PC-9 (cell line): ENCODE data around the gene METAP2. TPM values are rescaled to one million over a fixed set of nuclear protein-coding genes. Genes with fewer than 3 reads are reported as not detected.

ENCODE experiments used
- BruUV-seq: library from RNA; stranded (reverse); fragments of 400-500 nt; replicated peaks from 2 replicates; lab custom pipeline; 2021; lab: Mats Ljungman, UMichigan
- CTCF ChIA-PET: fragments of 300-600 bp; sonication (Branson Sonifier 250); formaldehyde crosslinking; loops from one replicate; lab custom pipeline; 2022; ENCODE audit warnings: antibody characterized with exemption; lab: Charles Lee
- POLR2A ChIA-PET: fragments of 300-600 bp; sonication (Branson Sonifier 250); formaldehyde crosslinking; loops from one replicate; lab custom pipeline; 2022; ENCODE audit warnings: antibody characterized with exemption; ENCODE audit not compliant: unreplicated experiment; lab: Charles Lee
- DNase-seq, 2 experiments: peaks; one replicate each; pipeline versions ENCODE4 v3.0.0 to v3.0.0-alpha.2; 2015 to 2022; ENCODE audit warnings: mixed read lengths in 1 of 2
- H2AFZ ChIP-seq: fragments of 200-600 bp; sonication (generic); 2 replicates; pipeline ENCODE4 v1.8.1; 2017; ENCODE audit warnings: antibody characterized with exemption
- H3F3A ChIP-seq: fragments of 200-600 bp; sonication (generic); 2 replicates; pipeline ENCODE4 v1.8.1; 2017; ENCODE audit warnings: antibody characterized with exemption, mild to moderate bottlenecking, low read depth; ENCODE audit not compliant: insufficient read depth
- H3K27ac ChIP-seq: fragments of 200-600 bp; sonication (generic); 2 replicates; pipeline ENCODE4 v1.6.1; 2016; ENCODE audit warnings: mixed run types
- H3K27me3 ChIP-seq: fragments of 200-600 bp; sonication (generic); 2 replicates; pipeline ENCODE4 v1.6.1; 2016; ENCODE audit warnings: low read depth, mixed run types; ENCODE audit not compliant: insufficient read depth
- H3K36me3 ChIP-seq: fragments of 200-600 bp; sonication (generic); 2 replicates; pipeline ENCODE4 v1.6.1; 2016; ENCODE audit warnings: low read depth, mixed run types
- H3K4me1 ChIP-seq: fragments of 200-600 bp; sonication (generic); replicated peaks from 2 replicates; pipeline ENCODE4 v1.6.1; 2016; ENCODE audit warnings: mixed run types; ENCODE audit not compliant: insufficient read depth
- H3K4me2 ChIP-seq: fragments of 200-600 bp; sonication (generic); 2 replicates; pipeline ENCODE4 v1.6.1; 2017; ENCODE audit warnings: mixed run types
- H3K4me3 ChIP-seq: fragments of 200-600 bp; sonication (generic); 2 replicates; pipeline ENCODE4 v1.6.1; 2016; ENCODE audit warnings: mixed run types
- H3K79me2 ChIP-seq: fragments of 200-600 bp; sonication (generic); 2 replicates; pipeline ENCODE4 v1.6.1; 2017; ENCODE audit warnings: low read depth, mixed run types
- H3K9me2 ChIP-seq: fragments of 200-600 bp; sonication (generic); 2 replicates; pipeline ENCODE4 v1.8.1; 2017; ENCODE audit warnings: mild to moderate bottlenecking; ENCODE audit not compliant: insufficient read depth
- H3K9me3 ChIP-seq: fragments of 200-600 bp; sonication (generic); 2 replicates; pipeline ENCODE4 v1.8.1; 2016; ENCODE audit warnings: low read depth; ENCODE audit not compliant: insufficient read depth
- H4K20me1 ChIP-seq: fragments of 200-600 bp; sonication (generic); 2 replicates; pipeline ENCODE4 v1.8.1; 2017; ENCODE audit not compliant: insufficient read depth
- EZH2 ChIP-seq: fragments of 200-600 bp; sonication (generic); IDR thresholded peaks from 2 replicates; pipeline ENCODE4 v1.8.0; 2017; ENCODE audit warnings: antibody characterized with exemption, low read depth
- intact Hi-C: fragments of 100-400 bp; cut with micrococcal nuclease; formaldehyde crosslinking; loops from one replicate; pipeline ENCODE4 v1.10.0; 2022; ENCODE audit not compliant: unreplicated experiment
- total RNA-seq: library from RNA; stranded (reverse); gene quantifications from 2 replicates; pipeline ENCODE4 v1.2.3, GENCODE V29; 2021
- TF ChIP-seq, protein P1 (sequence below): fragments of 200-600 bp; sonication (generic); conservative IDR thresholded peaks from 2 replicates; pipeline ENCODE4 v1.6.1; 2017; ENCODE audit warnings: mixed run types, antibody characterized with exemption, mild to moderate bottlenecking, moderate library complexity

METAP2 gene
- total RNA-seq, 1 experiment from 2014 or later: 93.8 TPM

DNA sequence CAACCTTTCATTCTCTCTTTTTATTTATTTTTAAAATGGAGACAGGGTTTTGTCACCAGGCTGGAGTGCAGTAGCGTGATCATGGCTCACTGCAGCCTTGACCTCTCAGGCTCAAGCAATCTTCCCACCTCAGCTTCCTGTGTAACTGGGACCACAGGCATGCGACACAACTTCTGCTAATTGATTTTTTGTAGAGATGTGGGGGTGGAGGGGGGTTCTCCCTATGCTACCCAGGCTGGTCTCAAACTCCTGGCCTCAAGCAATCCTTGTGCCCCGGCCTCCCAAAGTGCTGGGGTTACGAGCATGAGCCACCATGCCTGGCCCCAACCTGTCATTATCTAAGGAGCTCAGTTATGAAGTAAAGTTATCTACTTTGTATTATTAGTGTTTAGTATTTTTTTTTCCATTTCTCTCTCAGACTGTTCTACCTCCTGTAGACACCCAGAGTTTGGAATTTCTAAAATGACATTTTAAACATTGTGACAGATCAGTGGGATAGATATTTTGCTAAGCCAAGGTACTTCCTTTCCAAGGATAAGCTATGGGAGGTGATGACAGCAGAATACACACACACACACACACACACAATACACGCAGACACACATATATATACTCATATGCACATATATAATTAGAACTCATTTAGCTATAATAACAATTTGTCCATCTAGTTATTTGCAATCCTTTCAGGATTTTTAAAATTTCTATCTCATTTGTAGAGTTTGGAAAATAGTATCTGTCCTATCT lies 79.4 kb downstream of the METAP2 start:
- no peak for DNase-seq
- no peaks in the 10 kb centered on the region for H4K20me1 ChIP-seq
- H3F3A ChIP-seq: no peaks in the 10 kb centered on the region; the same call in 1 of the 2 replicates
- H3K4me1 ChIP-seq: no peaks in the 10 kb centered on the region; the same call in 1 of the 2 replicates
- TF ChIP-seq, protein P1, sequence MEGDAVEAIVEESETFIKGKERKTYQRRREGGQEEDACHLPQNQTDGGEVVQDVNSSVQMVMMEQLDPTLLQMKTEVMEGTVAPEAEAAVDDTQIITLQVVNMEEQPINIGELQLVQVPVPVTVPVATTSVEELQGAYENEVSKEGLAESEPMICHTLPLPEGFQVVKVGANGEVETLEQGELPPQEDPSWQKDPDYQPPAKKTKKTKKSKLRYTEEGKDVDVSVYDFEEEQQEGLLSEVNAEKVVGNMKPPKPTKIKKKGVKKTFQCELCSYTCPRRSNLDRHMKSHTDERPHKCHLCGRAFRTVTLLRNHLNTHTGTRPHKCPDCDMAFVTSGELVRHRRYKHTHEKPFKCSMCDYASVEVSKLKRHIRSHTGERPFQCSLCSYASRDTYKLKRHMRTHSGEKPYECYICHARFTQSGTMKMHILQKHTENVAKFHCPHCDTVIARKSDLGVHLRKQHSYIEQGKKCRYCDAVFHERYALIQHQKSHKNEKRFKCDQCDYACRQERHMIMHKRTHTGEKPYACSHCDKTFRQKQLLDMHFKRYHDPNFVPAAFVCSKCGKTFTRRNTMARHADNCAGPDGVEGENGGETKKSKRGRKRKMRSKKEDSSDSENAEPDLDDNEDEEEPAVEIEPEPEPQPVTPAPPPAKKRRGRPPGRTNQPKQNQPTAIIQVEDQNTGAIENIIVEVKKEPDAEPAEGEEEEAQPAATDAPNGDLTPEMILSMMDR: no peak
- TF ChIP-seq EZH2: no peak
- H3K9me3 ChIP-seq: peaks cover 4% of the 10 kb centered on the region; the same call in 1 of the 2 replicates
- ChIA-PET POLR2A (no interaction called here), CTCF (interaction anchor here (0.6 kb wide), 1 partner anchor 510 kb away, joined by 12 read pairs; no protein-coding TSS in a partner anchor)
- no peaks in the 10 kb centered on the region for H3K79me2 ChIP-seq
- H2AFZ ChIP-seq: no peak overlapping the region
- no peak overlapping the region for H3K27ac ChIP-seq
- intact Hi-C loops: no loop called here
- no peaks in the 10 kb centered on the region for H3K27me3 ChIP-seq
- BruUV-seq: no TSS peak
- no peak overlapping the region for H3K4me3 ChIP-seq
- H3K36me3 ChIP-seq: no peaks in the 10 kb centered on the region
- H3K4me2 ChIP-seq: no peak overlapping the region
- H3K9me2 ChIP-seq: no peaks in the 10 kb centered on the region

DNA sequence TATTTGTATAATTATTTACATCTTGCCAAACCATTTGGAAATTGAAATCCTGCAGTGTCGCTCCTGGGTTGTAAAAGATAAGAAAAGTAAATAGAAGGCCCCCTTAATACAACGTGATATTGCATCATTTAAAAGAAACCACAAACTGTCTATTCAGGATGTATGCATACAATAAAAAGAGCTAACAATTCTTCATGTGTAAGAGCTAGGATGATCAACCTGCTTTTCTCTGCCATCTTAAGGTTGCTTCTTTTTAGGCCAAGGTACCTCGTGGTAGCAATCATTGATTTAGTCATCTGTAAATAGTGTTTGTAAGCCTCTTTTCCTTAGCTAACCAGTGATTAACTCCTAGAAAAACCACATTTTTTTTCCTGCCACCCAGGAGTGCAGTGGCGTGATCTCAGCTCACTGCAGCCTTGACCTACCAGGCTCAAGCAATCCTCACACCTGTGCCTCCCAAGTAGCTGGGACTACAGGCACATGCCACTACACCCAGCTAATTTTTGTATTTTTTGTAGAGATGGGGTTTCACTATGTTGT lies 80.7 kb downstream of the METAP2 start:
- H3K36me3 ChIP-seq: no peaks in the 10 kb centered on the region
- no peaks in the 10 kb centered on the region; the same call in 1 of the 2 replicates for H3F3A ChIP-seq
- CTCF ChIA-PET: no interaction called here
- intact Hi-C loops: no loop called here
- no peaks in the 10 kb centered on the region for H3K27me3 ChIP-seq
- TF ChIP-seq, protein P1: no peak
- no peak for TF ChIP-seq EZH2
- H3K9me2 ChIP-seq: no peaks in the 10 kb centered on the region
- H3K27ac ChIP-seq: no peak overlapping the region
- H2AFZ ChIP-seq: no peak overlapping the region
- no peaks in the 10 kb centered on the region for H3K9me3 ChIP-seq
- POLR2A ChIA-PET: no interaction called here
- H3K4me3 ChIP-seq: no peak overlapping the region
- H4K20me1 ChIP-seq: no peaks in the 10 kb centered on the region
- H3K4me2 ChIP-seq: no peak overlapping the region
- BruUV-seq: no TSS peak
- no peaks in the 10 kb centered on the region for H3K79me2 ChIP-seq
- H3K4me1 ChIP-seq: no peaks in the 10 kb centered on the region; the same call in 1 of the 2 replicates
- DNase-seq: no peak

DNA sequence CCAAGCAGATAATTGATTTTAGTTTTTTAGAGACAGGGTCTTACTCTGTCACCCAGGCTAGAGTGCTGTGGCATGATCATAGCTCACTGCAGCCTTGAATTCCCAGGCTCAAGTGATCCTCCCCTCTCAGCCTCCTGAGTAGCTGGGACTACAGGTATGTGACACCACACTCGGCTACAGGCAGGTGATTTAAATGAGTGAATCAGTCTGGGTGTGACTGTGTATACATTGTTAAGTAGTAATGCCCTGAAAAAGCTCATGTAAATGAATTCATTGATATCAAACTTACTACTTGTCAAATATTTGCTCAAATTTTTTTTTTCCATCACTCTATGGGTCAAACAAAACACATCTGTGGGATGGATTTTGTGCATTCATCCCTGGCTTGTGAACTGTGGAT lies 83.7 kb downstream of the METAP2 start:
- no peaks in the 10 kb centered on the region; the same call in 1 of the 2 replicates for H3K4me1 ChIP-seq
- no TSS peak for BruUV-seq
- H3K9me3 ChIP-seq: no peaks in the 10 kb centered on the region
- TF ChIP-seq, protein P1: no peak
- TF ChIP-seq EZH2: no peak
- H3K36me3 ChIP-seq: no peaks in the 10 kb centered on the region
- H4K20me1 ChIP-seq: no peaks in the 10 kb centered on the region
- H2AFZ ChIP-seq: no peak overlapping the region
- ChIA-PET CTCF (no interaction called here), POLR2A (no interaction called here)
- intact Hi-C loops: no loop called here
- no peak for DNase-seq
- H3K9me2 ChIP-seq: no peaks in the 10 kb centered on the region
- no peaks in the 10 kb centered on the region; the same call in 1 of the 2 replicates for H3F3A ChIP-seq
- H3K4me2 ChIP-seq: no peak overlapping the region
- H3K27ac ChIP-seq: no peak overlapping the region
- no peak overlapping the region for H3K4me3 ChIP-seq
- H3K79me2 ChIP-seq: no peaks in the 10 kb centered on the region
- no peaks in the 10 kb centered on the region for H3K27me3 ChIP-seq

Other genes starting within 250 kb of the METAP2 start
- 1.0 and 1.3 TPM in 2 replicates for gene USP44, start 77.3 kb downstream of the METAP2 start, total RNA-seq